ENCODE data around the gene TUFM. TPM values are rescaled to one million over a fixed set of nuclear protein-coding genes. Genes with fewer than 3 reads are reported as not detected.

TUFM gene
- total and polyA plus RNA-seq, 4 donors: 58.6 to 260 (median 178) TPM

- TF ChIP-seq CTCF (IDR thresholded peaks at IDR 0.05; ENCODE audit: control extremely low read depth, extremely low read depth): no peak
- Histone ChIP-seq H3K4me1 (ENCODE audit: control insufficient read depth in 5 of 5, insufficient read depth in 5 of 5, low read length in 5 of 5) (peaks cover 0 to 24% (median 6%) of the 10 kb centered on the region in 5 donors), H3K27ac (ENCODE audit: low read depth in 1 of 2, low read length in 1 of 2) (no peak within 1 kb of the TSS), H3K9ac (ENCODE audit: insufficient read depth in 1 of 2, low read length in 2 of 2) (peak within 1 kb of the TSS in 1 of 2 donors; percentile 39), H3K36me3 (ENCODE audit: control insufficient read depth in 4 of 4, insufficient read depth in 4 of 4, low read length in 4 of 4) (peaks cover 0 to 8% (median 4%) of the 10 kb centered on the region in 4 donors), H3K9me3 (ENCODE audit: control insufficient read depth in 4 of 4, insufficient read depth in 3 of 4, low read length in 3 of 4) (no peaks in the 10 kb centered on the region), H3K27me3 (ENCODE audit: control insufficient read depth in 3 of 3, insufficient read depth in 3 of 3, low read length in 2 of 3) (peaks cover 0 to 5% (median 0%) of the 10 kb centered on the region in 3 donors), H3K4me3 (peak within 1 kb of the TSS; percentile 57)
- DNase-seq (no peak), ATAC-seq (ENCODE audit: insufficient read depth, low FRiP score) (no peak)
- 73 to 81% methylated on average over 24 to 25 of the region's 25 CpGs for WGBS, 2 donors
These were observed 32.2 kb upstream of the TUFM start, which contains the start of gene ATP2A1 for GRCh38 chr16:28878083-28878926. Gene ATP2A1, plus strand, starts transcription at chr16:28878488. Its CDS starts 184 bp downstream, at chr16:28878672.

GRCh38 chr16:28877655-28878000 is 31.5 kb upstream of the TUFM start:
- DNase-seq (no peak), ATAC-seq (ENCODE audit: insufficient read depth, low FRiP score) (no peak)
- peaks cover under 1 to 14% (median 9%) of the 10 kb centered on the region in 4 donors for H3K36me3 ChIP-seq (ENCODE audit: control insufficient read depth in 4 of 4, insufficient read depth in 4 of 4, low read length in 4 of 4)
- no peaks in the 10 kb centered on the region for H3K9me3 ChIP-seq (ENCODE audit: control insufficient read depth in 4 of 4, insufficient read depth in 3 of 4, low read length in 3 of 4)
- H3K27me3 ChIP-seq (ENCODE audit: control insufficient read depth in 3 of 3, insufficient read depth in 3 of 3, low read length in 2 of 3): peaks cover 0 to 5% (median 0%) of the 10 kb centered on the region in 3 donors
- no peak overlapping the region for H3K4me3 ChIP-seq
- no peak overlapping the region for H3K27ac ChIP-seq (ENCODE audit: low read depth in 1 of 2, low read length in 1 of 2)
- TF ChIP-seq CTCF (IDR thresholded peaks at IDR 0.05; ENCODE audit: control extremely low read depth, extremely low read depth): no peak
- H3K4me1 ChIP-seq (ENCODE audit: control insufficient read depth in 5 of 5, insufficient read depth in 5 of 5, low read length in 5 of 5): peaks cover 0 to 24% (median 6%) of the 10 kb centered on the region in 5 donors
- WGBS, 2 donors: 73 to 74% methylated on average over 2 of the region's 2 CpGs
- no peak overlapping the region for H3K9ac ChIP-seq (ENCODE audit: insufficient read depth in 1 of 2, low read length in 2 of 2)

- no peak overlapping the region for H3K27ac ChIP-seq (ENCODE audit: low read depth in 1 of 2, low read length in 1 of 2)
- no peak overlapping the region for H3K9ac ChIP-seq (ENCODE audit: insufficient read depth in 1 of 2, low read length in 2 of 2)
- H3K4me1 ChIP-seq (ENCODE audit: control insufficient read depth in 5 of 5, insufficient read depth in 5 of 5, low read length in 5 of 5): peaks cover 0 to 24% (median 6%) of the 10 kb centered on the region in 5 donors
- 48 to 53% methylated on average over 12 of the region's 12 CpGs for WGBS, 2 donors
- no peak for TF ChIP-seq CTCF (IDR thresholded peaks at IDR 0.05; ENCODE audit: control extremely low read depth, extremely low read depth)
- ATAC-seq (ENCODE audit: insufficient read depth, low FRiP score) (no peak), DNase-seq (no peak)
- peaks cover 4 to 19% (median 9%) of the 10 kb centered on the region in 4 donors for H3K36me3 ChIP-seq (ENCODE audit: control insufficient read depth in 4 of 4, insufficient read depth in 4 of 4, low read length in 4 of 4)
- peaks cover 0 to 5% (median 0%) of the 10 kb centered on the region in 3 donors for H3K27me3 ChIP-seq (ENCODE audit: control insufficient read depth in 3 of 3, insufficient read depth in 3 of 3, low read length in 2 of 3)
- H3K9me3 ChIP-seq (ENCODE audit: control insufficient read depth in 4 of 4, insufficient read depth in 3 of 4, low read length in 3 of 4): no peaks in the 10 kb centered on the region
- no peak overlapping the region for H3K4me3 ChIP-seq
These were observed 31.0 kb upstream of the TUFM start for GRCh38 chr16:28876973-28877654.
